Cardiac septum (tissue), 1 donor: ENCODE data around the gene INSC. TPM values are rescaled to one million over a fixed set of nuclear protein-coding genes. Genes with fewer than 3 reads are reported as not detected.

Experiments used
- DNase-seq: peaks from one replicate; pipeline ENCODE4 v3.0.0-alpha.2; 2020; ENCODE audit warnings: low spot score
- intact Hi-C: fragments of 100-400 bp; cut with DNase I; formaldehyde crosslinking; loops from one replicate; pipeline ENCODE4 v1.14.0; 2022
- total RNA-seq: library from RNA; stranded (reverse); fragmentation: NEBNext Ultra II Directional; extraction: Animal tissue kit (Norgen Biotek cat#: 25700); gene quantifications from one replicate; pipeline ENCODE4 v1.2.1, GENCODE V29; 2021
- donor health status: DM: no; HTN: no; CAD: no.

Gene INSC
- total RNA-seq, 1 donor from 2014 or later, result 0.22 TPM

- no peak for DNase-seq
- intact Hi-C loops, result no loop called here
These were observed 90.0 kb downstream of the INSC start for GRCh38 chr11:15204711-15205110.

- no peak for DNase-seq
- intact Hi-C loops, result no loop called here
These were observed 92.1 kb downstream of the INSC start for GRCh38 chr11:15206791-15207190.

GRCh38 chr11:15208378-15209222 lies 93.9 kb downstream of the INSC start:
- DNase-seq, result peak; percentile 90
- intact Hi-C loops, result loop anchor here (1.0 kb wide), 1 partner anchor 107 kb away; no protein-coding TSS in a partner anchor

GRCh38 chr11:15212876-15213275 lies 98.2 kb downstream of the INSC start:
- no peak for DNase-seq
- intact Hi-C loops, result no loop called here

DNA sequence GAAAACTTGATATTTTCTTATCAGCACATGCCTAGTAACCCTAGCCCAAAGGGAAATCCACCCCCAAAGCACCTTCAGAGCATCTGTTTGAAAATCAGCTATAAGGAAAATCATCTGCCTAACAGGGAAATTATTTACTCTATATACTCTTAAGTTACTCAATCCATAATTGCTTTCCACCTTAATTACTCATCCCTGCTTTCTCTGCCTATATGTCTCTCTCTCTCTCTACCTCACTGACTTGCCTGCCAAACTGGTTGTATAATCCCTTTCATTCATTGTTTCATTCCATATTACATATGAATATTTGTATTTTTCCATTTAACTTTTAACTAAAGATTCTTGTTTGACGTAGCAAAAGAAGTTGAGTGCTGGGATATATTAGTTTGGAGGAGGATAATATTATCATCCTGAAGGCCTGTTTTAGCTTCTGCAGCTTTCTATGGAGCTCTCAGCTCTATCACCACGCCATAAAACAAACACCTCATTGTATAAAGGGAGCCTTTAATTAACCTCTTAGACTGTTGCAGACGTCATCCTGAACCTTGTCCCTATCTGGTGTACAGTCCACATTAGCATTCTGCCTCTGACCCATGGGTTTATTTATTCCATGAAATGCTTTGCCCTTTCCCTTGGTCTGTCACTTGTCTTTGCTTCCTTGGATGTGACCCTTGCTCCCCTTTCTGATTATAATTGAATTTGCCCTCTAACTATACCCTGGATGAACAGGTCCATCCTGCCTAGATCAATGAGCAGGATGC lies 98.9 kb downstream of the INSC start:
- intact Hi-C loops, result no loop called here
- no peak for DNase-seq

- intact Hi-C loops, result no loop called here
- no peak for DNase-seq
These were observed 100.3 kb downstream of the INSC start for GRCh38 chr11:15215005-15215404.

- DNase-seq, result no peak
- intact Hi-C loops, result no loop called here
These were observed 102.0 kb downstream of the INSC start for GRCh38 chr11:15216678-15217077.

DNA sequence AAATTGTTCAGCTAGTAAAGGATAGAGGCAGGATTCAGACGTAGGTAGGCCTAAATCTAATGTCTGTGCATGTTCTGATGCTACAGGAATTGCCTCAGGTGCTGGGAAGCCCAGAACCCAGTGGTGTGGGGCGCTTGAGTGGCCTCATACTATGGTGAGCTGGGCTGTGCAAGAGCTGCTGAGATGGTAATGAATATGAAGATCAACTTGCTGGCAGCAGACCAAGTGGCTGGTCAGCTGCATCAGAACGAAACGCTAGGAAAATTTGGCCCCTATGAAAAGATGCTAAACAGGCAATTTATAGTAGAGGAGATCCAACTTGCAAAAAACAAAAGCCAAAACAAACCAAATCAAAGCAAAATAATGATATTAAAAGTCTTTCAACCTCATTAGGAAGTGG lies 102.7 kb downstream of the INSC start:
- no peak for DNase-seq
- intact Hi-C loops, result no loop called here

GRCh38 chr11:15222777-15223176 lies 108.1 kb downstream of the INSC start:
- no peak for DNase-seq
- intact Hi-C loops, result no loop called here

DNA sequence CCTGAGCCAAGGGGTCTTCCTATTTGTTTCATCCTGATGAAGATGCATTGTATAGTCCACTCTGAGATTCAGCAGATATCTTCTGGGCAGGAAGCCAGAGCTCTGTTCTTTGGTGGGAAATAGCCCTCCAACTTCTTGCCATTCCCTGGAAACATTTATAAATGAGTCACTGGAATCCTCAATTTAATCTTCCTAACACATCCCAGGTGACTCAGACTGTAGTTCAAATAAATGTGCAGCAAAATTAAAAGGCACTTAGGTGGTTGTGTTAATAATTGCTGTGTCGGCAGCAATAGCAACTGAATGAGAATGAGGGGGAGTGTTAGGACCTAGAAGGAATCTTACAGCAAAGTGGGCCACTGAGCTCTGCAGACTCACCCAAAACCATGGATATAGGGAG lies 108.6 kb downstream of the INSC start:
- no peak for DNase-seq
- intact Hi-C loops, result no loop called here

GRCh38 chr11:15224466-15224865 lies 109.7 kb downstream of the INSC start:
- DNase-seq, result no peak

DNA sequence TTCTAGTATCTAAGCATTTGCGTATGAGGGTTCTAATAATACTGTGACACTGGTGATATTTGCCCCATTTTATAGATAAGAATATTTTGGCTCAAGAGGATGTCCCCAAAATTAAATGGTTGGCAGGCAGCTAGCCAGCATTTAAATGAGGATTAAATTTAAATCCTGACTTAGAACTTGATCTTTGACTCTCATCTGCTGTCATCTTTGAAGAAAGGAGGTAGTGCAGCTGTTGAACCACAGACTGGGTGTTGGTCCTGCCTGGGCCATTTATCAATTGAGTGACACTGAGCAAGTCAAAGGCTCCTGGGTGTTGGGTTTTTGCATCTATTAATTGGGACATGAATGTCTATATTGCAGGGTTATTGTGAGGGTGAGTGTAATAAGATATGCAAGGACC lies 112.3 kb downstream of the INSC start:
- intact Hi-C loops, result no loop called here
- no peak for DNase-seq

More at GRCh38 chr11:15224466-15224865, 109.7 kb downstream of the INSC start:
- intact Hi-C loops, result no loop called here

GRCh38 chr11:15228331-15228849 lies 113.7 kb downstream of the INSC start:
- intact Hi-C loops, result no loop called here
- no peak for DNase-seq

DNA sequence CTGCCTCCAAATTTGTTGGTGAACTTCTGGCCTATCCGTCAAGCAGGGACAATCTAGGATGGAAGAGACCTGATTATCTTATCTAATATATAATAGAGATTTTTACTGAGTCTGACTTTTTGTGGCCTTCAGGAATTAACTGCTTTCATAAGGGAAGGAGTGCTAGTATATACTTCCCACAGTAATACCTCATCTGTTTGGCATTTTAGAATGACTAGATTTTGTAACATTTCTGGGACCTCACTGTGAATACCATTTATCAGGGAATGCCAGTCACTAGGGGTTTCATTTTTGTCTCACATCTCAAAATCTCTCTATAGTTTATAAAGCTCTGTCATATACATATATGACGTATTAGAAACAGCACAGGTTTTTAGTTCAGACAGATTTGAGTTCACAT lies 114.3 kb downstream of the INSC start:
- intact Hi-C loops, result no loop called here
- DNase-seq, result no peak

DNA sequence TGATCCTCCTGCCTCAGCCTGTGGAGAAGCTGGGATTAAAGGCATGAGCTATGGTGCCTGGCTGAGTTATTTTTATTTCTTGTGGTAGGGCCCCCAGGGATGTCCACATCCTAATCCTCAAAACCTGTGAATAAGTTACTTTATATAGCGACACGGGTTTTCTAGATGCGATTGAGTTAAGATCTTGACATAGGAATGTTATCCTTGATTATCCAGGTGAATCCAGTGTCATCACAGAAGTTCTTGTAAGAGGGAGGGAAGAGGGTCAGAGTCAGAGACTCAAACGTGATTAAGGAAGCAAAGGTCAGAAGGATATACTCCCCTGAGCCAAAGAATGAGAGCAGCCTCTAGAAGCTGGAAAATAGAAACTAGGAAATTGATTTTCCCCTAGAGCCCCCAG lies 117.8 kb downstream of the INSC start:
- intact Hi-C loops, result no loop called here
- no peak for DNase-seq

- intact Hi-C loops, result no loop called here
- DNase-seq, result no peak
These were observed 118.8 kb downstream of the INSC start for GRCh38 chr11:15233371-15234165.

DNA sequence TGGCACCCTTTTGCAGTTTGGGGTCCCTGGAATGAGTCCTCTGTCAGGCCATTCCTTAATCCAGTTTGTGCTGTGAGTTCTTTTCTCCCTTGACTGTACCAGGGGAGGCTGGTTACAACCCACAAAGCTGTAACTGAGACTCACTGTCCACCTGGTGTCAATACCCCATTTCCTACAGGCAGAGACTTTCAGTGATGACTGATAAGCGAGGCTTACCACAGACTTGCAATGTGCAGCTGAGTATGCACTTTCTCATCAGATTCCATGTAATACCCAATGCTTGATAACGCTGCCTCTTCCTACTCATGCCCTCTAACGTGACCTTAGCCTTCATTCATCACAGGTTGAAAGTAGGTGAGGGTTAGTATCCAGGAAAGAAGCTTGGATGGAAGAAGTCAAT lies 120.1 kb downstream of the INSC start:
- DNase-seq, result no peak
- intact Hi-C loops, result no loop called here

DNA sequence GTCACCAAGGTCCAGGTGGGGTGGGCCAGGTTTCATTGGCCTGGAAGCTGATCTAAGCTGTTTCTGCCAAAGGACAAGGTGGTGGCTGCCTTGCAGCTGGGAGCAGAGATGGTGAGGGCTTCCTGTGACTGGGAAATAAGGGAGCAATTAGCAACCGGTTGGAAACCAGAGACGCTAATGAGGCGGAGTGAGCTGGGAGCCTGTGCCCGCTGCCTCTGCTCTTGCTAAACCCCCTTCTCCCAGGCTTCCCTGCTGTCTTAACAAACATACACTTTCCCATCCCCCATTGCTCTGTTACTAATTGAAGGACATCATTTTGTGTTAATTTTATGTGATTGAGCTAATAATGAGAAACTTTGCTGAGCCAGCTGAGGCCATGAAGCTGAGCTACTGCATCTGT lies 121.8 kb downstream of the INSC start:
- no peak for DNase-seq
- intact Hi-C loops, result no loop called here

GRCh38 chr11:15238856-15239255 lies 124.1 kb downstream of the INSC start:
- intact Hi-C loops, result no loop called here
- no peak for DNase-seq

GRCh38 chr11:15248749-15249148 lies 134.0 kb downstream of the INSC start:
- intact Hi-C loops, result no loop called here
- no peak for DNase-seq
